Activated CD4-positive, alpha-beta T cell treated with anti-CD3 and anti-CD28 coated beads for 1 hour (primary cell): ENCODE data around the gene STRADA.

Source experiments
- DNase-seq: peaks from one replicate; pipeline ENCODE4 v3.0.0-alpha.2; 2020

The STRADA gene

DNA sequence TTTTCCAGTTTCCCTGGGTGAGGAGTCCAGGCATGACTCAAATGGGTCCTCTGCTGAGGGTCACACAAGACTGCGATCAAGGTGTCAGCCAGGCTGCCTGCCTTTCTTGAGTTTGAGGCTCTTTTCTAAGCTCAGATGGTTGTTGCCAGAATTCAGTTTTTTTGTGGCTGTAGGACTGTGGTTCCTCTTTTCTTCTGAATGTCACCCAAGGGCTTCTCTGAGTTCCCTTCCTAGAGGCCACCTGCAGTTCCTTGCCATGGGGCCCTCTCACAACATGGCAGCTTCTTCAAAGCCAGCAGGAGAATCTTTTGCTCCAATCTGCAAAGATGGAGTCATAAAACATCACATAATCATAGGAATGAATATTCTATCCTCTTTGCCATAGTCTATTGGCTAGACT lies 59.2 kb downstream of the STRADA start:
- DNase-seq = no peak

GRCh38 chr17:63681530-63681929 lies 60.1 kb downstream of the STRADA start:
- no peak for DNase-seq

- DNase-seq = no peak
Observed at GRCh38 chr17:63680700-63681099, 60.9 kb downstream of the STRADA start.

DNA sequence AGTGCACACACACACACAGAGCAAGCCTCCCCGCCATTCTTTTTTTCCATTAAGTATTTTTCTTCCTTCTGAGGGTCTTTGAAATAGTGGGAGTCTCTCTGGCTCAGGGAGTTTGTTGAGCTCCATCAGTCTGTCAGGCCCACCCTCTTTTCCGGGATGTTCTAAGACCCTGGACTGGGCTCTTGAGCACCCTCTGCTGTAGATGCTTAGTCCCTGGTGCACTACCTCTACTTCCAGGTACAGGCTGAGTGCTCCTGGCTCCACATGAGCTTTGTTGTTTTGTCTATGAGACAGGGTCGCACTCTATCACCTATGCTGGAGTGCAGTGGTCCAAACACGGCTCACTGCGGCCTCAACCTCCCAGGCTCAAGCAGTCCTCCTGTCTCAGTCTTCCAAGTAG lies 62.4 kb downstream of the STRADA start:
- no peak for DNase-seq

- DNase-seq = no peak
Observed at GRCh38 chr17:63676584-63676983, 65.0 kb downstream of the STRADA start.

DNA sequence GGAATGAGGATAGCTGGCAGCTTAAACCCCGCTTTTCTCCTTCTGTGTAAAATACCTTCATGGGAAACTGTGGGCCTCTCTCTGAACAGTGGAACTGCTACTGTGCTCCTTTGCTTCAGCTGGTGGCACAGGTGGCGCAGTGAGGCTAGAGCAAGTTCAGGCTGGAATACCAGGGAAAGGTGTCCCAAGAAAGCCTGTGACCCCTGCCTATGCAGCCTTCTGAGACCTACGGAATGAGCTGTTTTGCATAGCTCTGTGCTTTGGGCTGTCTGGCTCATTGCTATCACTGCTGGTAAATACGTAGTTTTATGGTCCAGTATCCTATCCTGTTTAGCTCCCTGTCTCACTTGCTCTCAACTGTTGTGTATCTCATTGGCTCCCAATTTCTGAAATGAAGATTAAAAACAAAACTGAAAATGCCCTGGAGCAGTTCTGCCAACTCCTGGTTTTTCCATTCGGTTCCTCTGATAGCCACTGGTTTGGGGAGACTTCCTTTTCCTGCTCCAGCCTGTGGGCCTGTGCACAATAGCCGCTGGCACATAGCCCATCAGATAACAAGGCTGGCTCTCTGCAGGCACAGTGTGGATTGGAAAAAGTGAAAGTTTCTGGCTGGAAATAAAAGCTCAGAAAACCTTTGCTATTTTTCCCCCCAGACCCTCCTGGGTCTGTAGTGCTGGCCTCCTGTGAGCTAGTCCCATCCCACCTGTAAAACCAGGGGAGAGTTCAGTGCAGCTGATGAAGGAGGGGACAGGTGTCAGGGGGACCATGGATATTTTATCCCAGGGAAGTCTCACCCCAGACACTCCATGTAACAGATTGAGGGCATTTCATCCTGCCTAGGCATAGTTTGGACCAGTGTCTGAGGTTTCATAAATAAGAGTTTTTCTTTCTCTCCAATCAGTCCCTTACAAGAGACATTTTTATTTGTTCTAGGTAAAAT lies 65.7 kb downstream of the STRADA start:
- no peak for DNase-seq

DNA sequence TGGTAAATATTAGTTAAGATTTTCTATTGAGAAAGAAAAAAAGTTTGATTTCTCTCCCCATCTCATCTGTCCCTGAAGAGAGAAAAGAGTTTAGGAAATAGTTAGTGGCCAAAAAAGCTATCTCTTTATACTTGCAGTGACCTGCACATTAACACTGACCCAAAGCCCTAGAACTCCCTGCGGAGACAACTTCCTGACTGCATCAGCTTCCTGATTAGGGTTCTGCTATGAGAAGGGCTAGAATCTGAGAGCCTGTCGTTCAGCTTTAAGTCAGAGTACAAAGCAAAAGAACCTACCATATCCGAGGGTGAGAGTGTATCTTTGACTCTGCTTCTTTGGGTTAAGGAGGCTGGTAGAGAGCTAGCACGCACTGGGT lies 66.4 kb downstream of the STRADA start:
- DNase-seq = no peak

- no peak for DNase-seq
Observed at GRCh38 chr17:63672856-63673255, 68.7 kb downstream of the STRADA start.

DNA sequence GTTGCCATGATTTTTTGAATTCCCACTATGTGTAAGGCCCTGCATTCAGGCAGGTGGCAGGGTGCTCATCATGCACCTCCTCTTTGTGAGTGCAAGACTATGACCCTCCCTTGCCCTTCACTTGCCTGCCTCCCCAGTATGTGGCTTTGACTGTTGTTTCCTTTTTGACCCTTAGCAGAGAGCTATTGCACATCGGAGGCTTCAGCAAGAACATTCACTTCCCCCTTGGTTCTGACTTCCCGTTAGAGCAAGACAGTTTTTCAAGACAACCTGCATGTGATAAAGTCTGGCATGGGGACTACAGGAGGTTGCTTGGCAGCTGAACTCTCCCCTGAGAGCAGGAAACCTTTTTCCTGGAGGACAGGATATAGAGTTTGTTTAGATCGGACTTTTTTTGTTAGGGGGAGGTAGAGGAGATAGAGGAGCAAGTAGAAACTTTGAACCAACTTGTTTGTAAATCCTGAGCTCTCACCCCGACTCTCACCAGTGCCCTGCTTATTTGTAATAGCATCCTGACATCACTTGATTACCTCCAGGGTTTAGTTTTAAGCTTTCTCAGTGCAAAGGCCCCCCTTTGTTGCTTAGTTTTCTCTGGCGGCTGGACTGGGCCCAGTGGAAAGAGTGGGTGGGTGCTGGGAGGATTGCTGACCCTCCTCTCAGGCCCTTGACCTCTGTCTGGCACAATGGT lies 75.9 kb downstream of the STRADA start:
- no peak for DNase-seq

DNA sequence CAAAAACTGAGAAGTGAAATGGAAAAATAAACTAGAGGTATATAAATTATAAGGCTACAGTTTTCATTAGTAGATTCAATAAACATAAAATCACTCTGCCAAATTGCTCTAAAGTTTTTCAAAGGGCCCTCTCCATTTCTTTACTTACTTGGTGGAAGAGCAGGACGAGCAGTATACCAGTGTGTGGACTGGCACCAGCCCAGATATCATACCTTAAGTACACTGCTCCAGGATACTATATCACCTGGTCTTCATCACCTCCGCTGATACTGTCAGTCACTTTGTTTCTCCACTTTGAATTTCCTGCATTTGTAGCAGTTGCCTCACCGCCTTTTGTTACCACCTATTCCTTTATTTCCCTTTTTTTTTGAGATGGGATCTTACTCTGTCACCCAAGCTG lies 81.7 kb downstream of the STRADA start:
- no peak for DNase-seq

GRCh38 chr17:63658366-63658765 lies 83.2 kb downstream of the STRADA start:
- DNase-seq = no peak

GRCh38 chr17:63657786-63658185 lies 83.8 kb downstream of the STRADA start:
- DNase-seq = no peak

GRCh38 chr17:63653050-63653449 lies 88.5 kb downstream of the STRADA start:
- DNase-seq = no peak
